Left ventricle myocardium inferior (tissue), 1 donor: Measurements from ENCODE around the gene PLCB1. TPM values are rescaled to one million over a fixed set of nuclear protein-coding genes. Genes with fewer than 3 reads are reported as not detected.

Source experiments
- DNase-seq: peaks from one replicate; pipeline ENCODE4 v3.0.0-alpha.2; 2020
- H3K27ac ChIP-seq: fragments of 200-600 bp; replicated peaks from 2 replicates; pipeline ENCODE4 v1.8.0; 2021
- H3K27me3 ChIP-seq: fragments of 200-600 bp; 2 replicates; pipeline ENCODE4 v1.8.0; 2021; ENCODE audit warnings: low read depth
- H3K36me3 ChIP-seq: fragments of 200-600 bp; 2 replicates; pipeline ENCODE4 v1.8.0; 2021
- H3K4me1 ChIP-seq: fragments of 200-600 bp; 2 replicates; pipeline ENCODE4 v1.8.0; 2021
- H3K4me3 ChIP-seq: fragments of 200-600 bp; 2 replicates; pipeline ENCODE4 v1.8.0; 2021; ENCODE audit warnings: mild to moderate bottlenecking, moderate library complexity
- H3K9me3 ChIP-seq: fragments of 200-600 bp; replicated peaks from 2 replicates; pipeline ENCODE4 v1.8.0; 2021
- CTCF ChIP-seq: fragments of 200-600 bp; IDR thresholded peaks from 2 replicates; pipeline ENCODE4 v1.8.0; 2021; ENCODE audit warnings: antibody characterized with exemption, mild to moderate bottlenecking, borderline replicate concordance
- intact Hi-C: fragments of 100-400 bp; cut with micrococcal nuclease; formaldehyde crosslinking; loops from one replicate; pipeline ENCODE4 v1.11.0; 2022
- total RNA-seq: library from RNA; stranded (reverse); fragmentation: NEBNext Ultra II Directional; extraction: Animal tissue kit (Norgen Biotek cat#: 25700); gene quantifications from one replicate; pipeline ENCODE4 v1.2.1, GENCODE V29; 2021
- donor health status: DM: no; HTN: yes; CAD: no; lungs with severe emphysema.

PLCB1 gene
- total RNA-seq, 1 donor from 2014 or later = 6.0 TPM

- Histone ChIP-seq H3K27ac (no peak overlapping the region), H3K9me3 (no peaks in the 10 kb centered on the region), H3K4me3 (no peak overlapping the region), H3K36me3 (no peaks in the 10 kb centered on the region), H3K4me1 (peaks cover 28% of the 10 kb centered on the region), H3K27me3 (no peaks in the 10 kb centered on the region)
- no peak for DNase-seq
- intact Hi-C loops = no loop called here
- TF ChIP-seq CTCF = no peak
These were observed 292.9 kb downstream of the PLCB1 start for GRCh38 chr20:8425016-8425415.

GRCh38 chr20:8425802-8426201, 293.7 kb downstream of the PLCB1 start:
- Histone ChIP-seq H3K4me1 (peaks cover 30% of the 10 kb centered on the region), H3K9me3 (no peaks in the 10 kb centered on the region), H3K27ac (no peak overlapping the region), H3K36me3 (no peaks in the 10 kb centered on the region), H3K4me3 (no peak overlapping the region), H3K27me3 (no peaks in the 10 kb centered on the region)
- TF ChIP-seq CTCF = no peak
- intact Hi-C loops = no loop called here
- DNase-seq = no peak

GRCh38 chr20:8427419-8428040, 295.5 kb downstream of the PLCB1 start:
- DNase-seq = no peak
- Histone ChIP-seq H3K9me3 (no peaks in the 10 kb centered on the region), H3K4me3 (no peak overlapping the region), H3K27ac (peak overlapping the region; percentile 4), H3K36me3 (no peaks in the 10 kb centered on the region), H3K27me3 (no peaks in the 10 kb centered on the region), H3K4me1 (peaks cover 45% of the 10 kb centered on the region)
- no peak for TF ChIP-seq CTCF
- intact Hi-C loops = no loop called here

- no peak overlapping the region for H3K4me3 ChIP-seq
- intact Hi-C loops = no loop called here
- H3K27ac ChIP-seq = no peak overlapping the region
- no peak for TF ChIP-seq CTCF
- no peaks in the 10 kb centered on the region for H3K27me3 ChIP-seq
- no peaks in the 10 kb centered on the region for H3K9me3 ChIP-seq
- H3K4me1 ChIP-seq = peaks cover 54% of the 10 kb centered on the region
- no peaks in the 10 kb centered on the region for H3K36me3 ChIP-seq
- no peak for DNase-seq
These were observed 296.9 kb downstream of the PLCB1 start for GRCh38 chr20:8428988-8429387.

- no peaks in the 10 kb centered on the region for H3K9me3 ChIP-seq
- intact Hi-C loops = no loop called here
- peak; percentile 76 for DNase-seq
- H3K27me3 ChIP-seq = no peaks in the 10 kb centered on the region
- H3K36me3 ChIP-seq = no peaks in the 10 kb centered on the region
- no peak for TF ChIP-seq CTCF
- H3K4me3 ChIP-seq = peak overlapping the region; percentile 42
- peak overlapping the region; percentile 80 for H3K27ac ChIP-seq
- peaks cover 44% of the 10 kb centered on the region for H3K4me1 ChIP-seq
These were observed 299.7 kb downstream of the PLCB1 start for GRCh38 chr20:8431538-8432434.
